Heart left ventricle (tissue), 16 donors: ENCODE measurements around the gene PDCD4. TPM values are rescaled to one million over a fixed set of nuclear protein-coding genes. Genes with fewer than 3 reads are reported as not detected.

ENCODE experiments used
- ATAC-seq, 4 donors: fragments of 200-7000 bp; cut with Tn5 transposase; one replicate each; pipeline ENCODE4 v1.9.1; 2020 to 2022; ENCODE audit warnings: moderate library complexity in 4 of 4, mild to moderate bottlenecking in 3 of 4, moderate number of reproducible peaks in 1 of 4
- DNase-seq, 5 donors: peaks; one replicate each; pipeline ENCODE4 v3.0.0-alpha.2; 2020
- H3K27ac ChIP-seq, 12 donors: fragments of 200-600 bp; sonication (generic) in 4 of 12; one replicate each; pipeline versions ENCODE4 v1.5.0 to v1.8.0; 2016 to 2022; ENCODE audit warnings: mild to moderate bottlenecking in 2 of 12
- H3K27me3 ChIP-seq, 9 donors: fragments of 200-600 bp; sonication (generic) in 2 of 9; one replicate each; pipeline versions ENCODE4 v1.5.1 to v1.8.0; 2016 to 2022; ENCODE audit warnings: mild to moderate bottlenecking in 3 of 9
- H3K36me3 ChIP-seq, 9 donors: fragments of 200-600 bp; sonication (generic) in 2 of 9; one replicate each; pipeline versions ENCODE4 v1.5.0 to v1.8.0; 2018 to 2022; ENCODE audit warnings: mild to moderate bottlenecking in 2 of 9
- H3K4me1 ChIP-seq, 12 donors: fragments of 200-600 bp; sonication (generic) in 4 of 12; one replicate each; pipeline versions ENCODE4 v1.5.0 to v1.8.0; 2016 to 2022; ENCODE audit warnings: mild to moderate bottlenecking in 3 of 12
- H3K4me3 ChIP-seq, 12 donors: fragments of 200-600 bp; sonication (generic) in 4 of 12; one replicate each; pipeline versions ENCODE4 v1.5.0 to v1.8.0; 2017 to 2022; ENCODE audit warnings: mild to moderate bottlenecking in 9 of 12, moderate library complexity in 4 of 12
- H3K9me3 ChIP-seq, 12 donors: fragments of 200-600 bp; sonication (generic) in 4 of 12; one replicate each; pipeline versions ENCODE4 v1.5.0 to v1.8.0; 2016 to 2022; ENCODE audit warnings: mild to moderate bottlenecking in 1 of 12
- CTCF ChIP-seq, 12 donors: fragments of 200-600 bp; sonication (generic) in 4 of 12; IDR thresholded peaks; one replicate each; pipeline versions ENCODE4 v1.5.0 to v1.8.0; 2018 to 2022; ENCODE audit warnings: antibody characterized with exemption in 12 of 12, mild to moderate bottlenecking in 5 of 12
- POLR2A ChIP-seq, 2 donors: fragments of 450-650 bp; IDR thresholded peaks; one replicate each; pipeline ENCODE4 v1.6.1; 2017; ENCODE audit warnings: antibody characterized with exemption in 2 of 2, mild to moderate bottlenecking in 2 of 2, moderate library complexity in 2 of 2
- WGBS, 4 donors: extraction: QIAGEN DNeasy Blood & Tissue Kit in 2 of 4; methylation state at CpG; one replicate each; pipeline versions ENCODE4 v1.1.5 to v1.1.7; 2013 to 2018; 5-methylcytosine and 5-hydroxymethylcytosine counted together
- intact Hi-C, 10 donors: fragments of 100-400 bp; cut with DNase I; formaldehyde crosslinking; loops; one replicate each; pipeline versions ENCODE4 v1.11.1 to v1.14.2; 2022
- long read RNA-seq, 3 donors: library from polyadenylated mRNA; unstranded; transcript quantifications; one replicate each; pipeline ENCODE4 v2.0.0, GENCODE V29; 2020 to 2021
- polyA plus RNA-seq, 2 donors: library from polyadenylated mRNA; stranded (reverse); fragments of 200-250 nt; gene quantifications; one replicate each; pipeline ENCODE4 v1.2.3, GENCODE V29; 2013
- total RNA-seq, 9 donors: library from RNA; depleted of rRNA in 2 of 9; stranded (reverse); fragments of >200 nt in 2 of 9; fragmentation: NEBNext Ultra II Directional in 3 of 9; extraction: Animal tissue kit (Norgen Biotek cat#: 25700) in 3 of 9; gene quantifications; one replicate each; pipeline versions ENCODE4 v1.1.0 to v1.2.4, GENCODE V29; 2016 to 2023
- donor health status: ischemic (EF 13 %, LVEDD 7.1; RV severe dilation, severe dysfunction).
- donor health status: healthy with polysubstance abuse.
- donor health status: DM: no; HTN: yes; CAD: no.
- donor health status: DM: no; HTN: no; CAD: no.
- donor health status: ischemic (EF 25% LVEDD 6.9; RV normal size, moderate dysfunction).
- donor health status: ischemic (EF 25% LVEDD 5.7; RV mildly dilated, moderate dysfunction).
- donor health status: healthy.
- donor health status: DM: yes; HTN: yes; CAD: no.
- donor health status: ischemic (EF 35%, LVEDD 5.7; RV mildly dilated, moderate dysfunction).
- donor health status: nonischemic (EF 11% LVEDD 7.7; RV severe dilation, severe dysfunction).
- donor health status: DM: yes; HTN: yes; CAD: no.
- donor health status: PGD.
- donor health status: ischemic (EF 29% LVEDD 5.4; RV normal size, mild dysfunction).
- donor health status: nonischemic (EF 23%, LVEDD 6.1; RV moderate dilation, normal function).

Gene PDCD4
- total RNA-seq (10 to 100 TPM; 21.7 to 73.2 (median 44.1) TPM), polyA plus RNA-seq (10 to 100 TPM; 18.2 to 30.1 TPM)
- long read RNA-seq, donor 1, transcript PDCD4-201 (12 exons, 3,602 nt): major isoform, 13 of 27 reads
- long read RNA-seq, donor 1, partial matches to known transcripts: 2 of 27 reads
- long read RNA-seq, donor 1, other reads (novel, unspliced or antisense): 10 of 27 reads
- long read RNA-seq, donor 2, transcript PDCD4-201 (12 exons, 3,602 nt): major isoform, 65 of 81 reads
- long read RNA-seq, donor 2, partial matches to known transcripts: 3 of 81 reads
- long read RNA-seq, donor 2, other reads (novel, unspliced or antisense): 11 of 81 reads
- long read RNA-seq, donor 3, transcript PDCD4-201 (12 exons, 3,602 nt): major isoform, 7 of 16 reads
- long read RNA-seq, donor 3, partial matches to known transcripts: 0 of 16 reads
- long read RNA-seq, donor 3, other reads (novel, unspliced or antisense): 8 of 16 reads

GRCh38 chr10:110871298-110872084 lies at the start of gene PDCD4:
Gene PDCD4, plus strand, starts transcription at chr10:110871928. Its CDS starts 4,100 bp downstream, at chr10:110876028.
- peaks cover 0 to 9% (median 0%) of the 10 kb centered on the region in 9 donors for H3K36me3 ChIP-seq
- TF ChIP-seq CTCF (IDR thresholded peaks at IDR 0.05) (no peak), POLR2A (IDR thresholded peaks at IDR 0.05) (peak; percentile 52 to 95)
- H3K27ac ChIP-seq: peak within 1 kb of the TSS; percentile 93 to 99 (median 96)
- WGBS, 4 donors: 1% methylated on average over 41 to 47 of the region's 47 CpGs
- peaks cover 0 to 83% (median 18%) of the 10 kb centered on the region in 12 donors for H3K4me1 ChIP-seq
- intact Hi-C loops: loop anchor here in 8 of 10 donors (1.0 to 10.0 kb wide), 11 partner anchors 34 to 367 kb away; partner anchors contain the start of genes BBIP1 (in 1 of the 8) and SHOC2 (in 1 of the 8)
- H3K9me3 ChIP-seq: no peaks in the 10 kb centered on the region
- peak within 1 kb of the TSS; percentile 68 to 100 (median 93) for H3K4me3 ChIP-seq
- no peaks in the 10 kb centered on the region for H3K27me3 ChIP-seq
- peak; percentile 96 to 97 (median 97) for ATAC-seq
- DNase-seq: peak; percentile 100

- Histone ChIP-seq H3K4me3 (peak overlapping the region in 1 of 12 donors; percentile 11), H3K27ac (peak overlapping the region; percentile 6 to 91 (median 78)), H3K9me3 (no peaks in the 10 kb centered on the region), H3K36me3 (peaks cover 0 to 58% (median 3%) of the 10 kb centered on the region in 9 donors), H3K27me3 (no peaks in the 10 kb centered on the region), H3K4me1 (peaks cover 3 to 90% (median 52%) of the 10 kb centered on the region in 12 donors)
- 24 to 29% (median 24%) methylated on average over 4 of the region's 4 CpGs for WGBS, 4 donors
- intact Hi-C loops: loop anchor here in 4 of 10 donors (5.0 kb wide), 1 partner anchor 50 kb away; the partner anchor contains the start of gene PDCD4 (in 4 of the 4)
- TF ChIP-seq CTCF (IDR thresholded peaks at IDR 0.05): no peak
- TF ChIP-seq POLR2A (IDR thresholded peaks at IDR 0.05): no peak
- ATAC-seq: peak; percentile 18 to 49 (median 44)
- no peak for DNase-seq
These were observed 49.6 kb upstream of the PDCD4 start for GRCh38 chr10:110822035-110822711.

GRCh38 chr10:110822712-110823311 lies 48.9 kb upstream of the PDCD4 start:
- 55 to 74% (median 63%) methylated on average over 8 of the region's 8 CpGs for WGBS, 4 donors
- H3K27me3 ChIP-seq: no peaks in the 10 kb centered on the region
- ATAC-seq: no peak
- H3K27ac ChIP-seq: peak overlapping the region; percentile 6 to 91 (median 78)
- DNase-seq: no peak
- peaks cover 0 to 61% (median 3%) of the 10 kb centered on the region in 9 donors for H3K36me3 ChIP-seq
- intact Hi-C loops: loop anchor here in 4 of 10 donors (5.0 kb wide), 1 partner anchor 49 kb away; the partner anchor contains the start of gene PDCD4 (in 4 of the 4)
- no peaks in the 10 kb centered on the region for H3K9me3 ChIP-seq
- H3K4me1 ChIP-seq: peaks cover 3 to 90% (median 54%) of the 10 kb centered on the region in 12 donors
- H3K4me3 ChIP-seq: no peak overlapping the region
- TF ChIP-seq POLR2A (IDR thresholded peaks at IDR 0.05): no peak

- ATAC-seq (no peak), DNase-seq (no peak)
- intact Hi-C loops: loop anchor here in 4 of 10 donors (5.0 kb wide), 1 partner anchor 48 kb away; the partner anchor contains the start of gene PDCD4 (in 4 of the 4)
- peaks cover 3 to 89% (median 43%) of the 10 kb centered on the region in 12 donors for H3K4me1 ChIP-seq
- H3K27ac ChIP-seq: peak overlapping the region in 6 of 12 donors; percentile 21 to 87 (median 35)
- H3K27me3 ChIP-seq: no peaks in the 10 kb centered on the region
- 61 to 75% (median 70%) methylated on average over 1 of the region's 1 CpG for WGBS, 4 donors
- TF ChIP-seq CTCF (IDR thresholded peaks at IDR 0.05) (no peak), POLR2A (IDR thresholded peaks at IDR 0.05) (no peak)
- H3K9me3 ChIP-seq: no peaks in the 10 kb centered on the region
- H3K36me3 ChIP-seq: peaks cover 0 to 69% (median 3%) of the 10 kb centered on the region in 9 donors
- no peak overlapping the region for H3K4me3 ChIP-seq
These were observed 47.6 kb upstream of the PDCD4 start for GRCh38 chr10:110824152-110824441.
